GM21619 (cell line): ENCODE data around the gene DYSF.

Source experiments
- ATAC-seq: cut with Tn5 transposase; IDR thresholded peaks from one replicate; pipeline ENCODE4 v1.9.1; 2021; ENCODE audit not compliant: unreplicated experiment

DYSF gene

DNA sequence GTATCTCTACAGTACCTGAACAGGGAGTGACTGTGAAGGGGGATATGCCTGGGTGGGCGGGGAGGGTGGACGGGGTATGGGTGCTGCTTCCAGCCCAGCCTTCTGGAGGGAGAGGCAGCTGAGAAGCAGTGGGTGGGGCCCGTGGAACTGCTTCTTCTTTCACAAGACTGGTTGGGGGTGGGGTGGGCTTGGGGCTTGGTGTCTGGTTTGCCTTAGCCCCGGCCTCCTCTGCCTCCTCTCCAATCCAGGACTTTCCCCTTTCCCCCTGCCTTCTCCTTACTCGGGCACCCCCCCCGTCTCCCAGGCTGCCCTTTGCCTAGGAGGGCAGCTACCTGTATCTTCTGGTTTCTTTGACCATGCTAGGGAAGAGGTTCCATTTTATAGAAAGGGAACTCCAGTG, 233.4 kb downstream of the DYSF start:
- no peak for ATAC-seq

GRCh38 chr2:71687412-71687811, 234.1 kb downstream of the DYSF start:
- no peak for ATAC-seq

DNA sequence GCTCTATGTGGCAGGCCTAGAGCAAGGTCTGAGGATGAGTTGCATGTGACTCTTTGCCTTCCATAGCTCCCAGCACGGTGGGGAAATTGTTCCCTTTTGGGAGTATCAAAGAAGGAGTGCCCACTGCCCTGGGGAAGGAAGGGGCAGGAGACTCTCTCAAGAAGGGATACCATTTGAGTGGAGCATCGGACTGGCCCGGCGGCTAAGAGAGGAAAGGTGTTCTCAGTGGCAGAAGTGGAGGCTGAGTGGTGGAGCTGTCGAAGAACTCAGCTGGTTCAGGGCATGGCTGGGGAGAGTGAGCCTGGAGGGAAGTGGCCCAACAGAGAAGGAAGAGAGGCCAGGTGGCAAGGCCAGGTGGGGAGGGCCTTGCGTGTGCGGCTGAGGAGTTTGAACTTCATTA, 235.2 kb downstream of the DYSF start:
- no peak for ATAC-seq

- no peak for ATAC-seq
Observed at GRCh38 chr2:71689393-71689792, 236.0 kb downstream of the DYSF start.

DNA sequence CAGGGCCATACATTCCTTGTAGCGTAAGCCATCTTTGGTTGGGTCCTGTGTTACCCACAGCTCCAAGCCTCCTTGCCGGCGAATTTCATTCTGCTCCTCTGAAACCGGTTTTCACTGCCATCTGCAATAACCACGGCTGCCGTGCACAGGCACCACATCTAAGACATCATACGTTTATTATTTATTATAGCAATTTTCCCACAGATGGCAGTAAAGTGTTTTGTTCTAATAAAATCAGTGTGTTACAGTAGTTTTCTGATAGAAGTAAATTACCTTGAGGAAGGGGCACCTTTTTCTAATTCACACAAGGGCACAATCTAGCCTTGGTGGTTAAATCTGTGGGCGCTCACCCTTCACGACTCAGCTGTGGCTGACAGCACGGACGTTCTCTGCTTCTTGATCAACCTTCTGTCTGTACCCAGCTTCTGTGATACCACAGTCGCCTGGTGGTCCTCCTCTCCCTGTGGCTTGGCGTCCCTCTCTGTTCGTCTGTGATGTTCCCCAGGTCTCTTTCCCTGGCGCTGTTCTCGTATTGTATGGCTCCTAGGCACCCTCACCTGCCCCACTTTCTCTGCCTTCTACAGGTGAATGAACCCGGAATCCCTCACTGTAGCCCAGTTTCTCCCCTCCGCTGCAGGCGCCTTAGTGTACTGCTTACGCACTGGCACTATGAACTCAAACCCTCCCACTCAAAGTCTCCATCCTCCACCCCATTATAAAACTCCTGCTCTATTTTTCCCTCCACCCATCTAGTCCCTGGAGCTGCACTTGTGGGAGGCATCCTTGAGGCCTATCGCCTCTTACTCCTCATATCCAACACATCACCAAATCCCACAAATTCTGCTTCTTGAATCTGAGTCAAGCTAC, 236.8 kb downstream of the DYSF start:
- no peak for ATAC-seq

DNA sequence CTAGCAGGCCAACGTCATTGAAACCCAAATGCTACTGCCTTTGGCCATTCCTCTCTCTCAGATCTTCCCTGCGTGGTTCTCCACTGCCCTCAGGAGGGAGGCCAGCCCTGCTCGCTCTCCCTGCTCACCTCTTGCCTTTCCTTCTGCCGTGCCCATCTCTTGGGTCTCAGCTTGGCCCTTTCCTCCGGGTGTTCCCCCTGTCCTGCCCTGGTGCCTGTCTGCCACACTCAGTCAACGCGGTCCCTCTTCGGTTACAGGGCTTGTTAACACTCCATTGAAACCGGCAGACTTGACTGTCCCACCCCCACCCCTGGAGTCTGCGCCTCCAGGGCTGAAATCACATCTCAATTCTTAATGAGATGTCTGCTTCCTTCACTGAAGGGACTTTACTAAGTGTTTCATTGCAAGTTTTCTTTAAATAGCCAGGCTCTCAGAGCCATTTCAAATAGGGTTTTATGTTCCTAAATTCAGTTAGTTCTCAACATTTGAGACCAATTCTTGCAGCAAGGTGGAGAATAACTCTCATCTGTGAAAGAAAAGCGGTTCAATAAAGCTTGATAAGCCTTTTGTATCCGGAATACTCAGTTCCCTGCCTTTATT, 237.6 kb downstream of the DYSF start:
- ATAC-seq: no peak

DNA sequence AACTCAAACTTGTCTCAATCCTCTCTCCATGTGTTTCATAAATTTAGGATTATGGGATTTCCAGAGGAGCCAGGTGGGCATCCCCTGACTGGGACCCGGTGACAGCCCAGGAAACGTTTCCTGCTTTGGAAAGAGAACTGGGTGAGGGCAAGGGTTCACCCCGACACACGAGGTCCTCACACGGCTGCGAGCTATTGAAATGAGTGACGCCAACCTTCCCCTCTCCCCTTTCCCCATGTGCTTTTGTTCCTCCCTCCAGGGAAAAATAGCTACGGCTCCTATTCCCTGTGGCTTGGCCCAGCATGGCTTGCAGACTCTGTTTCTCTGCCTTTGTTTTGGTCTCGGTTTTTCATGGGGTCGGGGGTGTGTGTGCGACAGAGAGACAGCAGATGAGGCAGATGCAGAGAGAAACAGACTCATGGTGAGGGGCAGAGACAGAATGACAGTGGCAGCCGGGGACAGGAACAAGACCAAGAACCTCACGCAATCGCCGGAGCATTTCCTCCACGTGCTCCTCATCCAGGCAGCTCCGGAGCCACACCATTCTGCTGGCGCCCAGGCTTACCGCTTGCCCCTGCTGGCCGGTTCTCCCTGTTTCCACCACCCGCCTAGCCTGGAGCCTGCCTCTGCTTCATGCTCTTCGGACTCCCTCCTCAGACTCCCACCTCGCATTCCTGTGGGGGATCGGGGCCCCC, 238.5 kb downstream of the DYSF start:
- no peak for ATAC-seq

DNA sequence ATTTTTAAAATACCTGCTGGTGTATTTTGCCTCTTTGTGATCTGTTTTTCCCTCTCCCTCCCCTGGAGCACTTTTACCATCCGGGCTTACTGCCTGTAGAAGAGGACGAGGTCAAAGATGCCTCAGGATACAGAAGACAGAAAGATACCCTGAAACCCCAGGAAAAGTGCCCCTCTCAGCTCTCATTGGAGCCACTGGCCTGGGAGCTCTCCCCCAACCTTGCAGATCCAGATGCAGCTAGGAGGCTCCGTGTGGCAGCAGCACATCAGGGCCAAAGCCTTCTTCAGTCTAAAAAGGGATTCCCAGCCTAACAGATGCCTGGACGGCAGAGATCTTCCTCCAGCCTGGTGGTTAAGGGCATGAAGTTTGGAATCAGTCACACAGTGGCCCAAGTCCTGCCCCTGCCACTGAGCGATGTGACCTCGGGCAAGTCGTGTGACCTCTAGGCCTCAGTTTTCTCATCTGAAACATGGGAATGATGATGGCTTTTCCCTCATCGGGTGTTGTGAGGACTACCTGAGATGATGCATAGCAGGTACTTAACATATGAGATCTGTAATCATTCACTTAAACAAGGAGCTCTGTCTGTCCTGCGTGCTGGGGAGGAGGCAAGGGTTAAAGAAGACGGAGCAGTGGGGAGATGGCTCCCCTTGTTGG, 239.4 kb downstream of the DYSF start:
- ATAC-seq: no peak

DNA sequence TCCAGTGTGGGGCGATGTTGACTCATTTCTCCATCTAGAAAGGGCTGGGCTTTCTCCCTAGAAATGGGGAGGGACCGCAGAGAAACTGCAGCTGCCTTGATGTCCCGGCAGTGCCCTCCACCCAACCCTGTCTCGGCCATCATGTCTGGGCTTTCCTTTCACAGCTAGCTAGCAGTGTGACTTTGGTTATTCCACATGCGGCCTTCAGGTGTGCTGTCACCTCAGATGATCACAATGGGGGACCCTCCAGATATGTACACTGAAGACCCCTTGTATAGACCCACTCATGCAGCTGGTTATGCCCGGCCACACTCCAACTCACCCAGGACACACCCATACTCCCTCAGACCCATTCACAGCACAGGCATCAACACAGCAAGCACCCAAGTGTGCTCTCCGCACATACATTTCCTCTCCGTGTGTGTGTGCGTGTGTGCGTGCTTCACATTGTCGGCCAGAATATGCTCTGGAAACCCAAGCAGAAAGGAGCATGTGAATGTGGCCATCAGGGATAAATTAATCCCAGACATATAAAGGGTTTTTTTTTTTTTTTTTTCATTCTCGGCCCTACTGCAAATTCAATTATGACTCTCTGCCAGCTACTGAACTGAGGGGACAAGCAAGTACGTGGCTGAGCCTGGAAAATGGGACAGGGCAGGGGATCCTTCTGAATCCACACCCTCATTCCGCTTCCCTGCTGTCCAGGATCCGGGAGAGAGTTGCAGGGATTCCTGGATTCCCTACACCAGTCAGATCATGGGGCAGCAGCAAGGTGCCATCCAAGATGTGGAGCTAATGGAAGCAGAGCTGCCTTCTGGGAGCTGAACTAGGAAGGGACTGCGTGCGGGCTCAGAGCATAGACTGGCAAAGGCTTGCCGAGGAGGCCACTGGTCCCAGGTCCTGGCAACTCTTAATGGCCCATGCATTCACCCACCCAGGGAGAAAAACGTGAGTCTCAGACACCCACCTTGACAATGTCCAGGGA, 240.2 kb downstream of the DYSF start:
- ATAC-seq: no peak

GRCh38 chr2:71694501-71695234, 241.3 kb downstream of the DYSF start:
- ATAC-seq: no peak

- ATAC-seq: no peak
Observed at GRCh38 chr2:71695235-71696120, 242.1 kb downstream of the DYSF start.

- ATAC-seq: no peak
Observed at GRCh38 chr2:71696381-71696780, 243.0 kb downstream of the DYSF start.

DNA sequence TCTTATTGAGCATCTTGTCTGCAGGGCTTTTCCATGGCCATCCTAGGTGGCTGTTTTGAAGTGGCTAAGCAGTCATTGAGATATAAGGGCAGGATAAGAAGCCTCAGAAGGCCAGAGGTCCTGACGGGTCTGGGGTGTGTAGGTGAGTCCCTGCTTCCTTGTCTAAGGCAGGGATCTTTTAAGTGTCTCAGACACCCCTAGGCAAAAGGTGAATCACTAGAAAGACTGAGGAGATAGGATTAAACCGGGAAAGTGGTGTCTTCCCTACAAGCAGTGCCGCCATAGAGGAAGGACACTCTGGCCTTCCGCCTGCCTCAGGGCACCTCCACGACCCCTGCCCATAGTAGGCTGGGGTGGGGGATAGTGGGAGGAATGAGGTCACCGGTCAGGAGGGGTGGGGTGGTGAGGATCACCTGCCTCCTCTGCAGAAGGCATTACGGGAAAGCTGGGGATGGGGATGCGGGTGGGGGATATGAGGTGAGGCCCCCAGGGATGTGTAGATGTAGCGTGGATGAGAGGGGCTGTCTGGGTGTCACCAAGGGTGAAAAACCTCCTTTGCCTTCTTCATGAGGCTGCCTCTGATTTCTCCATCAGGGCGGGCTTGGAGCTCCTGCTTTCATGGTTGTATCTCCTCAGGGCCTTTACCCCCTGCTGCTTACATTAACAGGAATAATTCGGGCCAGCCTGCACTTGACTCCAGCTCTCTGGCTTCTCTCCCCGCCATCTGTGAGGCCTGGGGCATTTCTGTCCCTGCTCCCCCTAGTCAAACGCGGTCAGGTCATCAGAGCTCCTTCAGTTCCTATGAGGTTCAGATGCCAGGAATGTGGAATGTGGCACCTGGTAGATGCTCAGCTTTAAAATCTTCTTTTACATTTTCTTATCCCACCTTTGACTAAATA, 244.0 kb downstream of the DYSF start:
- ATAC-seq: no peak

DNA sequence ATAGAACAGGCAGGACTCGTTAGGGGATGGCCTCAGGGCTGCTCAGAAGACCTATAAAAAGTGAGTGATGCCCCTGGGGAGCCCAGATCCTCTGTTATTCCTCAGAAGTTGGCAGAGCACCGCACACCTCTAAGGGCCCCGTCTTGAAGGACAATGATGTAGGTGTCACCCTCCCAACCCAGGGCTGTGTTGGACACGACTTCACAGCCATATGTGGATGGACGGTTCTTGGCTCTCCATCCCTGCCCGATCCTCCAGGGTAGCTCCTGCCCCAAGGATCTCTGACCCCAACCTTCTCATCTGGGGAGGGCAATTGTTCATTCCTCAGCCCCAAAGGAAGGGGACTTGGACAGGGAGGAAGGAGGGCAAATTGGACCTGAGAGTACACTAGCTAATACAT, 246.1 kb downstream of the DYSF start:
- ATAC-seq: no peak

GRCh38 chr2:71700041-71700657, 246.8 kb downstream of the DYSF start:
- no peak for ATAC-seq

GRCh38 chr2:71700658-71701397, 247.5 kb downstream of the DYSF start:
- no peak for ATAC-seq
